PFSK-1 (cell line): ENCODE measurements around the gene GYS1.

Experiments used
- POLR2AphosphoS5 ChIP-seq: IDR thresholded peaks from 2 replicates; pipeline ENCODE4 v1.6.1; 2012; ENCODE audit warnings: low read depth, mild to moderate bottlenecking, control low read depth, low read length, moderate library complexity
- TAF1 ChIP-seq: IDR thresholded peaks from 2 replicates; pipeline ENCODE4 v1.6.1; 2012; ENCODE audit warnings: low read length, control low read depth, borderline replicate concordance; ENCODE audit not compliant: insufficient read depth
- TF ChIP-seq, protein P1 (sequence below), 2 experiments: IDR thresholded peaks; 2 replicates each; pipeline versions ENCODE4 v1.6.1 to v1.8.0; 2011 to 2012; ENCODE audit warnings: low read depth in 2 of 2, low read length in 2 of 2, control low read depth in 1 of 2, inconsistent platforms in 1 of 2, mild to moderate bottlenecking in 1 of 2, moderate library complexity in 1 of 2; ENCODE audit not compliant: insufficient read depth in 1 of 2

DNA sequence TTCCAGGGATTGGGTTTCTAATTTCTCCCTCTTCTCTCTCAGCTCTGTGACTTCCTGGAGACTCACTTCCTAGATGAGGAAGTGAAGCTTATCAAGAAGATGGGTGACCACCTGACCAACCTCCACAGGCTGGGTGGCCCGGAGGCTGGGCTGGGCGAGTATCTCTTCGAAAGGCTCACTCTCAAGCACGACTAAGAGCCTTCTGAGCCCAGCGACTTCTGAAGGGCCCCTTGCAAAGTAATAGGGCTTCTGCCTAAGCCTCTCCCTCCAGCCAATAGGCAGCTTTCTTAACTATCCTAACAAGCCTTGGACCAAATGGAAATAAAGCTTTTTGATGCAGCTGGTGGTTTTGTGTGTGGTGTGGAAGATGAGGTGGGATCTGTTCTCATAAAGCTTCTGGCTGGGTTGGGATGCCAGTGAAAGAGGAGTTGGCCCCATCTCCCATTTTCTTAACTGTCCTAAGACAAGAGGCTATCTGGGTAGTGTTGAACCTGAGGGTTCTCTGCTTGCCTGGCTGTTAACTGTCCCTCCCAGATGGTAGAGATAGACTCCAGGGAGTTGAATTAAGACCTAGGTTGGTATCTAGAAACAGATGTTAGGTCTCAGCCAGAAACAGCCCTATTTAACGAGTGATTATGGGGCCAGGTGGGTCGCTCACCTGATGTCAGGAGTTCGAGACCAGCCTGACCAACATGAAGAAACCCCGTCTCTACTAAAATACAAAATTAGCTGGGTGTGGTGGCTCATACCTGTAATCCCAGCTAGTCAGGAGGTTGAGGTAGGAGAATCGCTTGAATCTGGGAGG, 26.4 kb downstream of the GYS1 start:
- TF ChIP-seq, protein P1, sequence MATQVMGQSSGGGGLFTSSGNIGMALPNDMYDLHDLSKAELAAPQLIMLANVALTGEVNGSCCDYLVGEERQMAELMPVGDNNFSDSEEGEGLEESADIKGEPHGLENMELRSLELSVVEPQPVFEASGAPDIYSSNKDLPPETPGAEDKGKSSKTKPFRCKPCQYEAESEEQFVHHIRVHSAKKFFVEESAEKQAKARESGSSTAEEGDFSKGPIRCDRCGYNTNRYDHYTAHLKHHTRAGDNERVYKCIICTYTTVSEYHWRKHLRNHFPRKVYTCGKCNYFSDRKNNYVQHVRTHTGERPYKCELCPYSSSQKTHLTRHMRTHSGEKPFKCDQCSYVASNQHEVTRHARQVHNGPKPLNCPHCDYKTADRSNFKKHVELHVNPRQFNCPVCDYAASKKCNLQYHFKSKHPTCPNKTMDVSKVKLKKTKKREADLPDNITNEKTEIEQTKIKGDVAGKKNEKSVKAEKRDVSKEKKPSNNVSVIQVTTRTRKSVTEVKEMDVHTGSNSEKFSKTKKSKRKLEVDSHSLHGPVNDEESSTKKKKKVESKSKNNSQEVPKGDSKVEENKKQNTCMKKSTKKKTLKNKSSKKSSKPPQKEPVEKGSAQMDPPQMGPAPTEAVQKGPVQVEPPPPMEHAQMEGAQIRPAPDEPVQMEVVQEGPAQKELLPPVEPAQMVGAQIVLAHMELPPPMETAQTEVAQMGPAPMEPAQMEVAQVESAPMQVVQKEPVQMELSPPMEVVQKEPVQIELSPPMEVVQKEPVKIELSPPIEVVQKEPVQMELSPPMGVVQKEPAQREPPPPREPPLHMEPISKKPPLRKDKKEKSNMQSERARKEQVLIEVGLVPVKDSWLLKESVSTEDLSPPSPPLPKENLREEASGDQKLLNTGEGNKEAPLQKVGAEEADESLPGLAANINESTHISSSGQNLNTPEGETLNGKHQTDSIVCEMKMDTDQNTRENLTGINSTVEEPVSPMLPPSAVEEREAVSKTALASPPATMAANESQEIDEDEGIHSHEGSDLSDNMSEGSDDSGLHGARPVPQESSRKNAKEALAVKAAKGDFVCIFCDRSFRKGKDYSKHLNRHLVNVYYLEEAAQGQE (IDR thresholded peaks at IDR 0.05; ENCODE audit: insufficient read depth in 1 of 2, low read depth in 2 of 2, low read length in 2 of 2): no peak
- TF ChIP-seq POLR2AphosphoS5 (peak; percentile 29; the same call in 1 of the 2 replicates), TAF1 (no peak)
